Upper lobe of right lung (tissue), 1 donor: ENCODE data around the gene CDHR2. TPM values are rescaled to one million over a fixed set of nuclear protein-coding genes. Genes with fewer than 3 reads are reported as not detected.

Source experiments
- ATAC-seq: fragments of 200-7000 bp; cut with Tn5 transposase; one replicate; pipeline ENCODE4 v1.9.1; 2020; ENCODE audit warnings: mild to moderate bottlenecking, moderate library complexity
- DNase-seq: peaks from one replicate; pipeline ENCODE4 v3.0.0-alpha.2; 2020
- H3K27ac ChIP-seq: fragments of 200-600 bp; one replicate; pipeline ENCODE4 v1.8.0; 2022
- H3K27me3 ChIP-seq: fragments of 200-600 bp; one replicate; pipeline ENCODE4 v1.8.0; 2022; ENCODE audit warnings: mild to moderate bottlenecking
- H3K36me3 ChIP-seq: fragments of 200-600 bp; one replicate; pipeline ENCODE4 v1.8.0; 2022
- H3K4me1 ChIP-seq: fragments of 200-600 bp; one replicate; pipeline ENCODE4 v1.8.0; 2022
- H3K4me3 ChIP-seq: fragments of 200-600 bp; one replicate; pipeline ENCODE4 v1.8.0; 2022; ENCODE audit warnings: mild to moderate bottlenecking
- H3K9me3 ChIP-seq: fragments of 200-600 bp; one replicate; pipeline ENCODE4 v1.8.0; 2022
- CTCF ChIP-seq: fragments of 200-600 bp; IDR thresholded peaks from one replicate; pipeline ENCODE4 v1.8.0; 2022; ENCODE audit warnings: antibody characterized with exemption
- intact Hi-C: fragments of 100-400 bp; cut with DNase I; formaldehyde crosslinking; loops from one replicate; pipeline ENCODE4 v1.11.0; 2022
- total RNA-seq: library from RNA; stranded (reverse); fragmentation: NEBNext Ultra II Directional; extraction: Animal tissue kit (Norgen Biotek cat#: 25700); gene quantifications from one replicate; pipeline ENCODE4 v1.2.1, GENCODE V29; 2021
- donor health status: DM: no; HTN: yes; CAD: no; lungs with severe emphysema.

CDHR2 gene
- total RNA-seq, 1 donor from 2014 or later, result 0.35 TPM

GRCh38 chr5:176610435-176610773 lies 61.3 kb downstream of the CDHR2 start:
- intact Hi-C loops, result no loop called here
- no peak for ATAC-seq
- H3K36me3 ChIP-seq, result no peaks in the 10 kb centered on the region
- DNase-seq, result no peak
- peak overlapping the region; percentile 69 for H3K4me3 ChIP-seq
- peaks cover 7% of the 10 kb centered on the region for H3K4me1 ChIP-seq
- TF ChIP-seq CTCF, result no peak
- H3K9me3 ChIP-seq, result no peaks in the 10 kb centered on the region
- H3K27ac ChIP-seq, result no peak overlapping the region
- peaks cover 6% of the 10 kb centered on the region for H3K27me3 ChIP-seq

- Histone ChIP-seq H3K4me1 (peaks cover 7% of the 10 kb centered on the region), H3K27me3 (peaks cover 9% of the 10 kb centered on the region), H3K4me3 (no peak overlapping the region), H3K36me3 (no peaks in the 10 kb centered on the region), H3K27ac (no peak overlapping the region), H3K9me3 (no peaks in the 10 kb centered on the region)
- TF ChIP-seq CTCF, result no peak
- ATAC-seq (peak; percentile 36), DNase-seq (peak; percentile 81)
- intact Hi-C loops, result no loop called here
Measured at GRCh38 chr5:176611435-176611834, 62.3 kb downstream of the CDHR2 start.

- intact Hi-C loops, result no loop called here
- DNase-seq, result no peak
- Histone ChIP-seq H3K27me3 (peaks cover 9% of the 10 kb centered on the region), H3K27ac (no peak overlapping the region), H3K4me1 (peaks cover 7% of the 10 kb centered on the region), H3K4me3 (no peak overlapping the region), H3K36me3 (no peaks in the 10 kb centered on the region), H3K9me3 (no peaks in the 10 kb centered on the region)
- no peak for ATAC-seq
- TF ChIP-seq CTCF, result no peak
Measured at GRCh38 chr5:176612008-176612407, 62.9 kb downstream of the CDHR2 start.

- no peak for ATAC-seq
- TF ChIP-seq CTCF, result no peak
- H3K27me3 ChIP-seq, result peaks cover 15% of the 10 kb centered on the region
- no peak for DNase-seq
- no peaks in the 10 kb centered on the region for H3K9me3 ChIP-seq
- no peak overlapping the region for H3K4me3 ChIP-seq
- no peaks in the 10 kb centered on the region for H3K36me3 ChIP-seq
- peaks cover 7% of the 10 kb centered on the region for H3K4me1 ChIP-seq
- intact Hi-C loops, result no loop called here
- H3K27ac ChIP-seq, result no peak overlapping the region
Measured at GRCh38 chr5:176612855-176613254, 63.7 kb downstream of the CDHR2 start.

- peaks cover 13% of the 10 kb centered on the region for H3K4me1 ChIP-seq
- no peak for TF ChIP-seq CTCF
Measured at GRCh38 chr5:176614805-176615478, 65.8 kb downstream of the CDHR2 start.

GRCh38 chr5:176616511-176616910 lies 67.4 kb downstream of the CDHR2 start:
- peaks cover 6% of the 10 kb centered on the region for H3K4me1 ChIP-seq
- TF ChIP-seq CTCF, result no peak
- no peak overlapping the region for H3K27ac ChIP-seq
- DNase-seq (no peak), ATAC-seq (no peak)
- H3K9me3 ChIP-seq, result no peaks in the 10 kb centered on the region
- no peaks in the 10 kb centered on the region for H3K36me3 ChIP-seq
- H3K4me3 ChIP-seq, result no peak overlapping the region
- intact Hi-C loops, result no loop called here
- peaks cover 52% of the 10 kb centered on the region for H3K27me3 ChIP-seq

More at GRCh38 chr5:176614805-176615478, 65.8 kb downstream of the CDHR2 start:
- DNase-seq (no peak), ATAC-seq (no peak)
- Histone ChIP-seq H3K9me3 (no peaks in the 10 kb centered on the region), H3K36me3 (no peaks in the 10 kb centered on the region), H3K27me3 (peaks cover 36% of the 10 kb centered on the region), H3K4me3 (no peak overlapping the region), H3K27ac (no peak overlapping the region)
- intact Hi-C loops, result no loop called here
